Mesendoderm (in vitro differentiated cells): ENCODE measurements around the gene DOCK10.

Experiments used
- DNase-seq: peaks from one replicate; pipeline ENCODE4 v3.0.0; 2013
- H2AK5ac ChIP-seq: 2 replicates; pipeline ENCODE4 v1.6.1; 2013; ENCODE audit warnings: low read length, inconsistent platforms
- H2BK120ac ChIP-seq: 2 replicates; pipeline ENCODE4 v1.6.1; 2013; ENCODE audit warnings: low read depth, mild to moderate bottlenecking, low read length, moderate library complexity, mixed read lengths
- H2BK15ac ChIP-seq: replicated peaks from 2 replicates; pipeline ENCODE4 v1.6.1; 2013; ENCODE audit warnings: low read depth, mild to moderate bottlenecking, moderate library complexity
- H2BK5ac ChIP-seq: 2 replicates; pipeline ENCODE4 v1.6.1; 2013; ENCODE audit warnings: low read length, inconsistent platforms
- H3K18ac ChIP-seq: 2 replicates; pipeline ENCODE4 v1.6.1; 2013; ENCODE audit warnings: mild to moderate bottlenecking, low read length, mixed read lengths
- H3K23ac ChIP-seq: one replicate; pipeline ENCODE4 v1.6.1; 2013; ENCODE audit warnings: low read length
- H3K27ac ChIP-seq: 2 replicates; pipeline ENCODE4 v1.5.1; 2013; ENCODE audit warnings: low read depth, mild to moderate bottlenecking, inconsistent platforms, low read length, moderate library complexity
- H3K27me3 ChIP-seq: 2 replicates; pipeline ENCODE4 v1.6.1; 2013; ENCODE audit warnings: low read length, control low read depth, mild to moderate bottlenecking, inconsistent platforms; ENCODE audit not compliant: insufficient read depth, poor library complexity
- H3K36me3 ChIP-seq: 2 replicates; pipeline ENCODE4 v1.6.1; 2013; ENCODE audit warnings: low read length, inconsistent platforms; ENCODE audit not compliant: control insufficient read depth, insufficient read depth
- H3K4ac ChIP-seq: one replicate; pipeline ENCODE4 v1.6.1; 2013; ENCODE audit warnings: low read depth, mild to moderate bottlenecking, low read length, moderate library complexity
- H3K4me1 ChIP-seq: 2 replicates; pipeline ENCODE4 v1.6.1; 2013; ENCODE audit warnings: low read depth, low read length, inconsistent platforms; ENCODE audit not compliant: control insufficient read depth
- H3K4me2 ChIP-seq: 2 replicates; pipeline ENCODE4 v1.6.1; 2013; ENCODE audit warnings: low read length
- H3K4me3 ChIP-seq: 2 replicates; pipeline ENCODE4 v1.5.1; 2013; ENCODE audit warnings: mild to moderate bottlenecking, low read length
- H3K56ac ChIP-seq: one replicate; pipeline ENCODE4 v1.6.1; 2013; ENCODE audit warnings: low read length
- H3K79me1 ChIP-seq: 2 replicates; pipeline ENCODE4 v1.6.1; 2013; ENCODE audit warnings: low read length, inconsistent platforms
- H3K79me2 ChIP-seq: 2 replicates; pipeline ENCODE4 v1.6.1; 2013; ENCODE audit warnings: mild to moderate bottlenecking, low read length; ENCODE audit not compliant: control insufficient read depth, insufficient read depth
- H3K9ac ChIP-seq: 2 replicates; pipeline ENCODE4 v1.6.1; 2013; ENCODE audit warnings: low read length, inconsistent platforms
- H4K5ac ChIP-seq: one replicate; pipeline ENCODE4 v1.6.1; 2013; ENCODE audit warnings: low read length
- H4K8ac ChIP-seq: one replicate; pipeline ENCODE4 v1.6.1; 2013; ENCODE audit warnings: low read depth, mild to moderate bottlenecking, control low read depth, low read length, moderate library complexity
- WGBS: extraction: QIAGEN DNeasy Blood & Tissue Kit; methylation state at CpG from one replicate; pipeline ENCODE4 v1.1.7; 2013; ENCODE audit warnings: low lambda C conversion rate, missing lambda C conversion rate; ENCODE audit not compliant: insufficient coverage; ENCODE audit errors: extremely low coverage; 5-methylcytosine and 5-hydroxymethylcytosine counted together

The DOCK10 gene

DNA sequence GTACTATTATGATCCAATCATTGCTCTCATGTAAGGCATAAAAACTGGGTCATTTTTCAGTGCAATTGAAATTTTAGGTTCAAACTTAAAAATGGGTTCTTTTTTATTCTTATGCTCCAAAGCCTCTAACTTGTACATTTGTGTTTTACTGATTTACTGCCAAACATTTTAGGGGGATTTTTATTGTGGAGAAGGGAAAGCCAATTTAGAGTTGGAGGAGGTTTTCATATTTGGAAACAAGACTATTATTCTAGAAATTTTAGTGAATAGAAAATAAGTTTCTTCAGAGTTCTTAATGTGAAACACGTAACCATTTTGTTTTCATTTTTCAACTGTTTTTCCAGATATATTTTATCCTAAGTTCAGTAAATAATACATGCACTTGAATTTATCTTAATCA lies 138.6 kb downstream of the DOCK10 start:
- Histone ChIP-seq H3K4me2 (no peak overlapping the region), H3K36me3 (no peaks in the 10 kb centered on the region), H3K27ac (no peak overlapping the region), H3K4me1 (no peaks in the 10 kb centered on the region), H3K18ac (no peak overlapping the region), H3K4me3 (no peak overlapping the region), H3K4ac (no peak overlapping the region), H2BK5ac (no peak overlapping the region), H2BK120ac (no peak overlapping the region), H3K79me2 (no peaks in the 10 kb centered on the region), H3K27me3 (no peaks in the 10 kb centered on the region), H3K79me1 (no peaks in the 10 kb centered on the region), H3K56ac (no peak overlapping the region), H4K8ac (no peak overlapping the region), H3K23ac (no peak overlapping the region), H2BK15ac (no peak overlapping the region), H2AK5ac (no peak overlapping the region), H3K9ac (no peak overlapping the region), H4K5ac (no peak overlapping the region)
- no peak for DNase-seq
- WGBS = no CpG with 5 or more reads among the region's 1 CpG

DNA sequence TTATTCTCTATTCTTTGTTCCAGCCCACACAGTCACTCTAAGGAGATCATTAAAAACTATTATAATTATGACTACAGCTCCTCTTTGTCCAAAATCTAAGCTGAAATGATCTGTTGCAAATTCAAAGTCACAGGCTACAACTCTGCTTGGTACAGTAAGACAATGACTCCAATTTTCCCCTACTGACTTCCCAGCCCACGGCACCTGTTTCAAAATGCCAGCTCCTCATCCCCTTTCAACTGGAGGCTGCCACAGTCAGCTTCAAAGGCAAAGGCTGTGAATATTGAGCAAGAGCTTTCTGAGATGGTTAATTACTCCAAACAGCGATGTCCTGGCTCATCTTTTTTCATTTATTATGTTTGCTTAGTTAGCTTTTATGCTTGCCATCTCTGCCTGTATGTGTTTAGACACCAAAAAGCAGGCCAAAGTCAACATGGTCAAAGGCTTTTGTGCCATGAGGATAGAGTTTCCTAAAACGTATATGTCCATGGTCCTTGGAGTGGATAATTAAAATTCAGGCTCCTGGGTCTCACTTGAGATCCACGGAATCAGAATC lies 141.1 kb downstream of the DOCK10 start:
- Histone ChIP-seq H3K27ac (no peak overlapping the region), H3K18ac (no peak overlapping the region), H3K4me2 (no peak overlapping the region), H2BK5ac (no peak overlapping the region), H3K79me1 (no peaks in the 10 kb centered on the region), H2AK5ac (no peak overlapping the region), H3K9ac (no peak overlapping the region), H2BK120ac (no peak overlapping the region), H3K27me3 (no peaks in the 10 kb centered on the region), H3K56ac (no peak overlapping the region), H3K79me2 (no peaks in the 10 kb centered on the region), H3K4ac (no peak overlapping the region), H3K4me3 (no peak overlapping the region), H3K23ac (no peak overlapping the region), H3K4me1 (no peaks in the 10 kb centered on the region), H2BK15ac (no peak overlapping the region), H4K5ac (no peak overlapping the region), H3K36me3 (no peaks in the 10 kb centered on the region), H4K8ac (no peak overlapping the region)
- no peak for DNase-seq
- no CpG with 5 or more reads among the region's 4 CpGs for WGBS

DNA sequence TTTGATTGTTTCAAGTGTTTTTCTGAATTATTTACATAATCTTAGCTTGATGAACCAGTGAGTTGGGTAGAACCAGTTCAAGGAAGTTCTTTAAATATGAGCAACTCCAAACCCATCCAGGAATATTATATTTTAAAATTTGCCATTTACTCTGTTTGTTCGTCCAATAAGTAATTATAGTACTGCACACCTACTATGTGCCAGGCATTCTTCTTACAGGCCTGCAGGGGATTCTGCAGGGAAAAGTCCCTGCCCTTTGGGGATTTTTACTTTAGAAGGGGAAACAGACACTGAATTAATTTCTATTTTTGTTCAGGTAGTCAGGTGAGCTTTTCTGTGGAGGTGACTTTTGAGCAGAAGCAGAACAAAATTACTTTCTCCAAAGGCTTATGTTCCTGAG lies 146.9 kb downstream of the DOCK10 start:
- Histone ChIP-seq H3K18ac (no peak overlapping the region), H3K27me3 (no peaks in the 10 kb centered on the region), H3K23ac (no peak overlapping the region), H2BK120ac (no peak overlapping the region), H3K36me3 (no peaks in the 10 kb centered on the region), H3K27ac (no peak overlapping the region), H3K56ac (no peak overlapping the region), H2AK5ac (no peak overlapping the region), H3K79me2 (no peaks in the 10 kb centered on the region), H2BK5ac (no peak overlapping the region), H3K9ac (no peak overlapping the region), H3K79me1 (no peaks in the 10 kb centered on the region), H2BK15ac (no peak overlapping the region), H3K4me1 (no peaks in the 10 kb centered on the region), H3K4ac (no peak overlapping the region), H3K4me3 (no peak overlapping the region), H4K5ac (no peak overlapping the region), H3K4me2 (no peak overlapping the region), H4K8ac (no peak overlapping the region)
- no peak for DNase-seq
- WGBS = no CpG with 5 or more reads among the region's 1 CpG

DNA sequence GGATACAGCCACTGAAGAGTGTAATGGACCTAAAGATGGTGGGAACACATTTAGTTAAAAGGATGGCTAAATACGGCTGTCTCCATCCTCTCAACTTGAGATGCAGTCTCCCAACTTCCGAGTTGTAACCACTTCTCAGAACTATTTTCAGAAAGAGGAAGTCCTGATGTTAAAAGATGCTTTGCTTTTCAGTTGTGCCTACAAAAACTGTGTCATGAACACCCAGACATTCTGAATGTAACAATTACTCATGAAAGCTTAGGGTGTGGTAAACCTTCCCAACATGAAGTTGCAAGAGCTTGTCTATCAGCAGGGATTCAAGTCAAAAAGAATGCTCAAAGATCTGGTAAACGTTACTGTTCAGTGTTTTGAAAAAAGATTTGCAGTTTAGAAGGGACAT lies 147.9 kb downstream of the DOCK10 start:
- Histone ChIP-seq H3K4me3 (no peak overlapping the region), H3K4me1 (no peaks in the 10 kb centered on the region), H3K36me3 (no peaks in the 10 kb centered on the region), H4K8ac (no peak overlapping the region), H3K79me2 (no peaks in the 10 kb centered on the region), H3K23ac (no peak overlapping the region), H3K4me2 (no peak overlapping the region), H4K5ac (no peak overlapping the region), H3K79me1 (no peaks in the 10 kb centered on the region), H3K27ac (no peak overlapping the region), H3K9ac (no peak overlapping the region), H3K18ac (no peak overlapping the region), H2BK5ac (no peak overlapping the region), H3K4ac (no peak overlapping the region), H3K27me3 (no peaks in the 10 kb centered on the region), H2BK15ac (no peak overlapping the region), H2AK5ac (no peak overlapping the region), H2BK120ac (no peak overlapping the region), H3K56ac (no peak overlapping the region)
- no CpG with 5 or more reads among the region's 3 CpGs for WGBS
- DNase-seq = no peak

DNA sequence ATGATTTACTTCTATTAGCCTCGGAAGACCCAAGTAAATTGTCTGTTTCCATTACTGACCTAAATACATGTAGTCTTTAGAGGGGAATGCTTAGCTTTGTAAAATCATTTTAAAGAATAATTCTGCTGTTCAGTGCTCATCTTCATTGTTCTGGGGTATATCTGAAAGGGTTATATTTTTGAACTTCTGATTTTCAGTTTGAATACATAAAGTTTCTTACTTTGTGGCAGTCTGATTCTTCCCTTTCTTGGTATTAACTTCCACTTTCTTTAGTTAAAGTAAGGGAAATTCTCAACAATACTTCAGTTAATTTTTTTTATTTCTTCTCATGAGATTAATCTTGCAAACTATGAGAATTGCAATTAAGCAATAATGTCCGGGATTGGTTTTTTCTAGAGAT lies 148.4 kb downstream of the DOCK10 start:
- Histone ChIP-seq H4K5ac (no peak overlapping the region), H3K27me3 (no peaks in the 10 kb centered on the region), H3K27ac (no peak overlapping the region), H2BK15ac (no peak overlapping the region), H2AK5ac (no peak overlapping the region), H3K23ac (no peak overlapping the region), H3K9ac (no peak overlapping the region), H2BK5ac (no peak overlapping the region), H3K18ac (no peak overlapping the region), H3K36me3 (no peaks in the 10 kb centered on the region), H3K4ac (no peak overlapping the region), H3K79me1 (no peaks in the 10 kb centered on the region), H3K79me2 (no peaks in the 10 kb centered on the region), H4K8ac (no peak overlapping the region), H3K4me3 (no peak overlapping the region), H3K4me2 (no peak overlapping the region), H3K56ac (no peak overlapping the region), H3K4me1 (no peaks in the 10 kb centered on the region), H2BK120ac (no peak overlapping the region)
- WGBS = no CpG with 5 or more reads among the region's 2 CpGs
- DNase-seq = no peak

DNA sequence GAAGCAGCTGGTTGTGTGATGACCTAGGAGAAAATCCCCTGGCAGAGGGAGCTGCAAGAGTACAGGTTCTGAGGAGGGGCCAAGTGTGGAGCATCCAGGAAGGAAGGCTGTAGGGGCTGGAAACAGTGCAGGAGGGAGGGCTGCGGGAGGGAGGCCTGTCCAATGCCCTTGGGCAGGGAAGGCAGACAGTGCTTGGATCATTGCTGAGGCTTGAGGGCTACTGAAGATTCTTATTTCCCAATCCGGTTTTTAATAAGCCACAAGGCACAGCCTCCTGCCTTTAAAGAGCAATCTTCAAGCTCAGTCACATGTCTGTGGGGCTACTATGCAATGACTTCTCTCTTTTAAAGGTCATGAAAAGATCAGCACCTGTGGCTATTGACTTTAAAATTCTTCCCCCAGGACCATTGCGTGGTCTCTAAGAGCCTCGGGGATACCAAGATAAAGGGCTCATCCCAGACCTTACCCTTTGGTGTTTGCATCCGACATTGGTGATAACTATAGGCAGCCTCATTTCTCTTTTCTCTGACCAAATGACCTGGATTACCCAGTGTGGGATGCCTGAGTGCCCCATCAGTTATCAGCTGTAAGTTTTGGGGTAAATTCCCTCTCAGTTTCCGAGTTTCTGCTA lies 149.6 kb downstream of the DOCK10 start:
- Histone ChIP-seq H3K4me3 (no peak overlapping the region), H3K18ac (no peak overlapping the region), H3K4me2 (no peak overlapping the region), H3K56ac (no peak overlapping the region), H2AK5ac (no peak overlapping the region), H3K9ac (no peak overlapping the region), H2BK15ac (no peak overlapping the region), H3K4ac (no peak overlapping the region), H3K79me2 (no peaks in the 10 kb centered on the region), H3K4me1 (no peaks in the 10 kb centered on the region), H3K27me3 (no peaks in the 10 kb centered on the region), H2BK5ac (no peak overlapping the region), H4K5ac (no peak overlapping the region), H3K27ac (no peak overlapping the region), H3K23ac (no peak overlapping the region), H2BK120ac (no peak overlapping the region), H3K36me3 (no peaks in the 10 kb centered on the region), H3K79me1 (no peaks in the 10 kb centered on the region), H4K8ac (no peak overlapping the region)
- WGBS = no CpG with 5 or more reads among the region's 6 CpGs
- DNase-seq = peak; percentile 7
